HepG2 (cell line): Measurements from ENCODE around the gene SMIM13. TPM values are rescaled to one million over a fixed set of nuclear protein-coding genes. Genes with fewer than 3 reads are reported as not detected.

ENCODE experiments used
- ATF1 ChIP-seq: IDR thresholded peaks from 2 replicates; pipeline ENCODE4 v1.6.1; 2016; ENCODE audit warnings: mild to moderate bottlenecking, control low read depth
- E2F2 ChIP-seq: sonication (generic); formaldehyde crosslinking; IDR thresholded peaks from 2 replicates; pipeline ENCODE4 v1.4.0; 2020; ENCODE audit warnings: missing genetic modification reagents, borderline replicate concordance
- HDAC1 ChIP-seq: sonication (generic); formaldehyde crosslinking; IDR thresholded peaks from 2 replicates; pipeline ENCODE4 v1.5.1; 2020; ENCODE audit warnings: mild to moderate bottlenecking, missing genetic modification reagents
- JUNB ChIP-seq: sonication (generic); formaldehyde crosslinking; IDR thresholded peaks from 2 replicates; pipeline ENCODE4 v1.8.0; 2022; ENCODE audit warnings: missing genetic modification reagents, mild to moderate bottlenecking, borderline replicate concordance
- KDM1A ChIP-seq: IDR thresholded peaks from 2 replicates; pipeline ENCODE4 v1.6.1; 2016; ENCODE audit warnings: missing compliant biosample characterization
- KMT2B ChIP-seq: IDR thresholded peaks from 2 replicates; pipeline ENCODE4 v1.6.1; 2016; ENCODE audit warnings: missing genetic modification reagents, missing compliant biosample characterization
- MXD4 ChIP-seq: IDR thresholded peaks from 2 replicates; pipeline ENCODE4 v1.6.1; 2016; ENCODE audit warnings: mild to moderate bottlenecking, missing biosample characterization, missing genetic modification reagents
- PRMT3 ChIP-seq: sonication (generic); formaldehyde crosslinking; IDR thresholded peaks from 2 replicates; pipeline ENCODE4 v1.8.1; 2022; ENCODE audit warnings: low read depth, mild to moderate bottlenecking, moderate library complexity, missing genetic modification reagents, borderline replicate concordance
- SALL1 ChIP-seq: sonication (generic); formaldehyde crosslinking; IDR thresholded peaks from 2 replicates; pipeline ENCODE4 v1.8.0; 2022; ENCODE audit warnings: mild to moderate bottlenecking, missing genetic modification reagents
- SAP130 ChIP-seq: IDR thresholded peaks from 2 replicates; pipeline ENCODE4 v1.6.1; 2016; ENCODE audit warnings: low read depth
- TARDBP ChIP-seq: sonication (generic); formaldehyde crosslinking; IDR thresholded peaks from 2 replicates; pipeline ENCODE4 v1.8.0; 2022; ENCODE audit warnings: mild to moderate bottlenecking, missing genetic modification reagents
- TFE3 ChIP-seq: IDR thresholded peaks from 2 replicates; pipeline ENCODE4 v1.6.1; 2016
- THYN1 ChIP-seq: sonication (generic); formaldehyde crosslinking; IDR thresholded peaks from 2 replicates; pipeline ENCODE4 v1.8.1; 2023; ENCODE audit warnings: low read depth, mild to moderate bottlenecking, moderate library complexity, missing genetic modification reagents, borderline replicate concordance
- ZNF142 ChIP-seq: sonication (generic); formaldehyde crosslinking; IDR thresholded peaks from 2 replicates; pipeline ENCODE4 v1.4.0; 2020; ENCODE audit warnings: missing genetic modification reagents
- ZNF33A ChIP-seq: sonication (generic); formaldehyde crosslinking; IDR thresholded peaks from 2 replicates; pipeline ENCODE4 v1.5.1; 2020; ENCODE audit warnings: missing genetic modification reagents, mild to moderate bottlenecking, moderate library complexity, borderline replicate concordance
- ZNF431 ChIP-seq: sonication (generic); formaldehyde crosslinking; IDR thresholded peaks from 2 replicates; pipeline ENCODE4 v1.9.0; 2022; ENCODE audit warnings: missing genetic modification reagents, low read depth, mild to moderate bottlenecking, borderline replicate concordance
- ZNF432 ChIP-seq: sonication (generic); formaldehyde crosslinking; IDR thresholded peaks from 2 replicates; pipeline ENCODE4 v1.5.0; 2020; ENCODE audit warnings: missing genetic modification reagents, mild to moderate bottlenecking, borderline replicate concordance
- ZNF672 ChIP-seq: sonication (generic); formaldehyde crosslinking; IDR thresholded peaks from 2 replicates; pipeline ENCODE4 v1.8.1; 2022; ENCODE audit warnings: missing genetic modification reagents
- polyA plus RNA-seq, 8 experiments: library from polyadenylated mRNA; depleted of rRNA in 3 of 8; stranded (reverse) in 7 of 8; unstranded in 1 of 8; fragments of >200 nt; fragmentation: Illumina TruSeq in 4 of 8; extraction: Trizol in 4 of 8; gene quantifications; 2 replicates each; pipeline versions ENCODE4 v1.2.1 to v1.2.3, GENCODE V29; 2011 to 2016; ENCODE audit warnings: low read depth in 4 of 8, missing spikeins in 1 of 8, mixed read lengths in 1 of 8; ENCODE audit not compliant: insufficient read depth in 1 of 8
- total RNA-seq, 5 experiments: library from RNA; depleted of rRNA; stranded (reverse); fragments of >200 nt; fragmentation: Illumina TruSeq; extraction: Trizol; gene quantifications; 2 replicates each; pipeline ENCODE4 v1.2.3, GENCODE V29; 2016; ENCODE audit warnings: low read depth in 1 of 5
- TF ChIP-seq, protein P1 (sequence below): sonication (generic); formaldehyde crosslinking; IDR thresholded peaks from 2 replicates; pipeline ENCODE4 v1.4.0; 2020; ENCODE audit warnings: mild to moderate bottlenecking, missing genetic modification reagents

Gene SMIM13
- total and polyA plus RNA-seq, 2 of the 13 experiments (the other 11 are each of a cell fraction or from before 2014, with no cell fraction given), result 2.7 to 10.2 TPM

- TF ChIP-seq ZNF142 (CRISPR knock-in tag), result no peak
- TF ChIP-seq SAP130 (CRISPR knock-in tag), result peak; percentile 89
- peak; percentile 64; the same call in 1 of the 2 replicates for TF ChIP-seq KDM1A (CRISPR knock-in tag)
- TF ChIP-seq MXD4, result peak; percentile 26; the same call in 1 of the 2 replicates
- TF ChIP-seq HDAC1 (CRISPR knock-in tag), result peak; percentile 60; the same call in 1 of the 2 replicates
- no peak for TF ChIP-seq ZNF33A (CRISPR knock-in tag)
- TF ChIP-seq TFE3 (CRISPR knock-in tag), result peak; percentile 83
- peak; percentile 46; the same call in 1 of the 2 replicates for TF ChIP-seq KMT2B (CRISPR knock-in tag)
- peak; percentile 90 for TF ChIP-seq SALL1 (CRISPR knock-in tag)
- TF ChIP-seq PRMT3 (CRISPR knock-in tag), result no peak
- TF ChIP-seq, protein P1, sequence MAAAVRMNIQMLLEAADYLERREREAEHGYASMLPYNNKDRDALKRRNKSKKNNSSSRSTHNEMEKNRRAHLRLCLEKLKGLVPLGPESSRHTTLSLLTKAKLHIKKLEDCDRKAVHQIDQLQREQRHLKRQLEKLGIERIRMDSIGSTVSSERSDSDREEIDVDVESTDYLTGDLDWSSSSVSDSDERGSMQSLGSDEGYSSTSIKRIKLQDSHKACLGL (CRISPR knock-in tag), result no peak
- no peak; the same call in 1 of the 2 replicates for TF ChIP-seq TARDBP (CRISPR knock-in tag)
- peak; percentile 66; the same call in 1 of the 2 replicates for TF ChIP-seq ZNF431
- no peak for TF ChIP-seq ZNF432 (CRISPR knock-in tag)
- peak; percentile 98 for TF ChIP-seq JUNB (CRISPR knock-in tag)
- no peak for TF ChIP-seq THYN1 (CRISPR knock-in tag)
- peak; percentile 55; the same call in 1 of the 2 replicates for TF ChIP-seq ATF1
- peak; percentile 67; the same call in 1 of the 2 replicates for TF ChIP-seq ZNF672
- no peak for TF ChIP-seq E2F2 (CRISPR knock-in tag)
Measured at GRCh38 chr6:11143394-11144371, 50.0 kb downstream of the SMIM13 start (continued).
